ENCODE measurements around the gene LIN9.
A peak's percentile ranks its signal among the peaks of the same experiment; 100 is the strongest.
"Not testable (repeated sequence)": the region's sequence is repeated elsewhere in the genome, so short reads cannot be mapped to it uniquely, and the experiment has no call there.

Gene LIN9, protein sequence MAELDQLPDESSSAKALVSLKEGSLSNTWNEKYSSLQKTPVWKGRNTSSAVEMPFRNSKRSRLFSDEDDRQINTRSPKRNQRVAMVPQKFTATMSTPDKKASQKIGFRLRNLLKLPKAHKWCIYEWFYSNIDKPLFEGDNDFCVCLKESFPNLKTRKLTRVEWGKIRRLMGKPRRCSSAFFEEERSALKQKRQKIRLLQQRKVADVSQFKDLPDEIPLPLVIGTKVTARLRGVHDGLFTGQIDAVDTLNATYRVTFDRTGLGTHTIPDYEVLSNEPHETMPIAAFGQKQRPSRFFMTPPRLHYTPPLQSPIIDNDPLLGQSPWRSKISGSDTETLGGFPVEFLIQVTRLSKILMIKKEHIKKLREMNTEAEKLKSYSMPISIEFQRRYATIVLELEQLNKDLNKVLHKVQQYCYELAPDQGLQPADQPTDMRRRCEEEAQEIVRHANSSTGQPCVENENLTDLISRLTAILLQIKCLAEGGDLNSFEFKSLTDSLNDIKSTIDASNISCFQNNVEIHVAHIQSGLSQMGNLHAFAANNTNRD

DNA sequence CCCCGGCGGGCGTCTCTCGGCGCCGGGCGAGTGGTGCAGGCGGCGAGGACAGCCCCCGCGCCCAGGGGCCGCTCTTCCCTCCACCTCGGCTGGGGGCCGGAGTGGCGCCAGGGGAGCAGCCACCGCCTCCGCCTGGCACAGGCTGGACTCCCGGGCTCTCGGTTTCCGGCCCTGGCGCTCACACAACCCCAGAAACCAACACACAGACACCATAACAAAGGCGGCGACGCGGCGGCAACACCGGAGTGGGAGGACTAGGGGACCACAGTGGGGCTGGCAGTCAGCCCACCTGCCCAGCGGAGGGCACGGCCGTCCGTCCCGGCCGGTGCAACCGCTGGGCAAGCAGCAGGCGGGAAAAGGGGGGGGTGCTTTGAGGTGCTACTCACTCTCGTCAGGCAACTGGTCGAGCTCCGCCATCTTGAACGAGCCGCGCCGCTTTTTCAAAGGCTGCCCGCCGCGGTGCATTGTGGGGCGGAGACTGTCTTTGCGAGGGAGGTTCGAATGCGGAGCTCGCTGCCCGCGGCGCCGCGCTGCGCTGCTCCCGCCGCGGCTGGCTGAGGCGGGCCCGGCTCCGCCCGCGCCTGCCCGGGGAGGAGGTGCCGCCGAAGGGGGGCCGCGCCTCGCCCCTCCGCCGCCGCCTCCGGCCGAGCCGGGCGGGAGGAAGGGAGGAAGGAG, at the start of gene LIN9:
Gene LIN9, minus strand, starts transcription at position 442 of the 675 bp plus-strand sequence. Its CDS starts 25 bp downstream, at position 417.
- H3K4me3 ChIP-seq (ENCODE audit: low read depth, low read length), result peak within 1 kb of the TSS; percentile 82

DNA sequence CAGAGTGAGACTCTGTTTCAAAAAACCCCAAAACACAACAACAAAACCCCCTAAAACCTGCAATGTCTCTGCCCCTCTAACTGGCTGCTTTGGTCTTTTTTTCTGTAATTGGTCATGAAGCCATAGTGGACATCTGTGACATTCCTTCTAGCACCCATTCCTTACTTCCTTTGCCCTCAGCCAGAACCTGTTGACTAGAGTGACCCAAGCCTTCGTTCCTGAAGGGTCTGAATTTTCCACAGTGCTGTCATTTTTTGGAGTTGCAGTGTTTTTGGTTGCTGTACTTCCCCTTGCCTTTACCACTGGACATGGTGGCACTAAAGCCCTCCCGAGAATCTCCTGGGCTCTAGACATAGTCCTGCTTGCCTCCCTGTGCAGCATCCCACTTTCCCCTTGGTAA, 48.5 kb upstream of the LIN9 start:
- H3K4me3 ChIP-seq (ENCODE audit: low read depth, low read length), result no peak overlapping the region

DNA sequence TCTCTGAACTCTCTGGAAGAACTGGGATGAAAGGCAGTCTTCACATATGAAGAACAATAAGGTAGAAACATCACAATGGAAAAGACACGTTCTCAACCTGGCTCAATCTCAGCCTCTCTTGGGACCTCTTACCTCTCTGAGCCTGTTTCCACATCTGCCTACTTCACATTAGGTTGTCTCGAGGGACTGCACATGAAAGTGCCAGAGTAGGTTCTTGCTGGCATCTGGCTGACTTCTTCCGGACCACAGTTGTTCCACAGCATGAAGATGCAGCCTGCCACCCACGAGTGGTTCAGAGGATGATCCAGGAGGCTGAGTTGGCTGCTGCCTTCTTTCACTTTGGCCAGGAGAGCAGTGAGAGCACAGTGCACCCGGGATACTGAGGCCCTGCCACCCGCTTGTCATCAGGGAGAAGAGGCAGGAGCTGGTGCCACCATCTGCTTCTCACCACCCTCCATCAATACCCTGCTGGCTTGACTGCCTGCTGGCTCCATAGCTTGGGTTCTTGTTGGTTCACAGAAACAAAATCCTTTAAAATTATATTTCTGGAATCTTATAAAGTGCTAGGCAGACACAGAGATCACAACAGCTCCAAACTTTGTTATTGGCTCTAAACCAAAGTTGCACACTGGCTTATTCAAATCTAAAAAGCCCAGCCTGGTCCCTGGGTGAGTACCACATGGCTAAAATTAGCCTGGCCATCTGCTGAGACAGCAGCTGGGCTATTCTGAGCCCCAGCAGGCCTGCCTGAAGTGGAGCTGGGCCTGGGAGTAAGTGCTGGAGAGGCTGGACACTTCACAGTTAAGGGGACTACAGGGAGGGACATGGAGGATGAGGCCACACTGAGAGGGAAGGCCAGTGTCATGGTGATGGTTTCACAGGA, 46.9 kb upstream of the LIN9 start:
- H3K4me3 ChIP-seq (ENCODE audit: low read depth, low read length), result no peak overlapping the region

DNA sequence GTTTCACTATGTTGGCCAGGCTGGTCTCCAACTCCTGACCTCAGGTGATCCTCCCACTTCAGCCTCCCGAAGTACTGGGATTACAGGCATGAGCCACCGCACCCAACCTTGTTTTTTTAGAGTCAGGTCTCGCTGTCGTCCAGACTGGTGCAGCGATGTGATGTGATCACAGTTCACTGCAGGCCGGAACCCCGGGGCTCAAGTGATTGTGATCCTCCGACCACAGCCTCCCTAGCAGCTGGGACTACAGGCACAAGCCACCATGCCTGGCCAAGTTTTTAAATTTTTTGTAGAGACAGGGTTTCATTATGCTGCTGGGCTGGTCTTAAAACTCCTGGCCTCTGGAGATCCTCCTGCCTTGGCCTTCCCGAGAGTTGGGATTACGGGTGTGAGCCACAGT, 46.1 kb upstream of the LIN9 start:
- H3K4me3 ChIP-seq (ENCODE audit: low read depth, low read length), result no peak overlapping the region

DNA sequence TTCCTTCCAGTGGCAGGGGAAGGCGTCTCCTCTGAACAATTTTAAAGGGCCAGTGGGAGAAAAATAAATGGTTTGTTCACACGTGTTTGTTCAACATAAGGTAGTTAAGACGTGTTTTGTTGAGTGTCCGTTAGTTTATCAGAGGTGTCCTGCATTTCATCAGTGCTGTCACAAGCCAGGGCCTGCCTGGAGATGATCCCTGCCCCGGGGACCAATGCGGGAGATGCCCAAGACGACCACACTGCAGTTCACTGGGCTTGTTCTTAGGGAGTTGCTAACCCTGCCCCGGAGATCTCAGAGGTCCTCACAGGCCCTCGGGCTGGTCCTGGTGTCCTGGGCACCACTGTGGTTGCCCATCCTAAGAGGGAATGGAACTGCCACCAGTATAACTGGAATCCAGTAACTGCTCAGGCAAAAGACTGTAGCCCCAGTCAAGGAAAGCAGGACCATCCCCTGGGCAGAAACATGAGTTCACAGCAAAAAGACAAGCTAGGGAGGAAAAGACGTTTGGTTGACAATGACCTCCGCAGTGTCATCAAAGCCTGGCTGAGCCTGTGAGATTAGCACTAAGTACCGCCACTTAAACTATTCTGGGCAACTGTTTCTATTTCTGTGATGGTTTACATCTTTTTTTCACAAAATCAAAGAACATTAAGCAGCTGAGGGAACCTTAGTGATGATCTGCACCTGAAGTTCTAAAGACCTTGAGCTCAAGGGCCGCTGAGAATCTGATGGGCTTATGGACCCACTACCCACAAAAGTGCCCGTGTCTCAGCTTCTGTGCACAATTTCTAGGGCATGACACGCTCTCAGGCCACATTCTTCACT, 44.9 kb upstream of the LIN9 start:
- H3K4me3 ChIP-seq (ENCODE audit: low read depth, low read length), result no peak overlapping the region

DNA sequence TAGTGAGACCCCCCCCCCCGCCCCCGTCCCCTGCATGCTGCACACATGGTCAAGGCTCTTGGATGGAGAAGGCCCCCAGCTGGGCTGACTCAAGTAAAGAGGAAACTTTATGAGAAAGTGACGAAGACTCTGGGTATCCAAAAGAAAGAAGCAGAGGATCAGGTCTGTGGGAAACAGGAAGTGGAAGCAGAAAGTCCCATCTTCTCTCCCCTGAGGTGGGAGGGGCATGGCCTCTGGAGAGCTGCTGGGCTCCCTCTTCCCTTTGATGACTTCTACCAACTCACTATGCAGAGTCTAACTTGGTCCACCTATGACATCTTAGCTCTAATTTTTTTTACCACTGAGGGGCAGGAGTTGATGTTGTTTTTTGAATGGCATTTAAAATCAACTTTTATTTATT, 42.7 kb upstream of the LIN9 start:
- no peak overlapping the region for H3K4me3 ChIP-seq (ENCODE audit: low read depth, low read length)

DNA sequence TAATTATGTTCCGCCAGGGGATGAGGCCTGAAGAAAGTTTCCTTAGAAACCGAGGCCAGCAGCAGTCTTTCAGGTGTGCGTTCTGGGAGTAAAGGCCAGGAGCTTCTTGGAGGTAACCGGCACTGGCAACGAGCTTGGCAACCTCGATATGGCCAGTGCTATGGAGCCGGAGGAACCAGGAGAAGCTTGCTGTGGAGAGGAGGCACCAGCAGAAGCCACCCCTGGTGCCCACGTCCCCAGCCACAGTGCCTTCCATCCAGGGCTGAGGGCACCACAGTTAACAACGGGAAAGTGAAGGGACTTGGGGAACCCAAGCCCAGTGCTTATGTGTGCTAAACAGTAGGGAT, 41.5 kb upstream of the LIN9 start:
- H3K4me3 ChIP-seq (ENCODE audit: low read depth, low read length), result no peak overlapping the region

DNA sequence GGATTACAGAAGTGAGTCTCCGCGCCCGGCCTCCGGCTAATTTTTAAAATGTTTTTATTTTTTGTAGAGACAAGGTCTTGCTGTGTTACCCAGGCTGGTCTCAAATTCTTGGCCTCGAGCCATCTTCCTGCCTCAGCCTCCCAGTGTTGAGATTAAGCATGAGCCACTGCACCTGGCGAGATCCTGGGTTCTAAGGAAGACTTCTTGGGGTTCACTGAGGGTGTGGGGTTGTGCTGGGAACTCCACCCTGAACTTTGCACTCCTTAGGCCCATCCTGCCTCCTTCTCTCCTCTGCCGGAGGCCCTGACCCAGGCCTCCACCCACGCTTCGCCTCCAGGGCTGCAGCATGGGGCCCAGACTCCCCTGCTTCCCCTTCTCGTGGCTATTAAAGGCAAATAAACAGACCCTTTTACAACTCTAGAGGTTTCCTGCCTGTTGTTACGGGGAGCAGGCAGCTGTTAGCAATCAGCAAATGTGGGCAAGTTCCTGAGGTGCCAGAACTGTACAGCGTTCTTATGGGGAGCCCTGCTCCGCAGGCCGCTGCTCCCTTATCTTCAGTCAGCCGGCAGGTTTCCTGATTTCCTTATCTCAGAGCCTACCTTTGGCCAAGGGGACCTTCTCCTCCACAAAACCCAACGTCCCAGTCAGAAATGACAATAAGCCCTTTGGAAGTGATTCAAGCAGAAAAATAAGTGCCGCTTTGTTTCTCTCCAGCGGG, 41.0 kb upstream of the LIN9 start:
- no peak overlapping the region for H3K4me3 ChIP-seq (ENCODE audit: low read depth, low read length)

DNA sequence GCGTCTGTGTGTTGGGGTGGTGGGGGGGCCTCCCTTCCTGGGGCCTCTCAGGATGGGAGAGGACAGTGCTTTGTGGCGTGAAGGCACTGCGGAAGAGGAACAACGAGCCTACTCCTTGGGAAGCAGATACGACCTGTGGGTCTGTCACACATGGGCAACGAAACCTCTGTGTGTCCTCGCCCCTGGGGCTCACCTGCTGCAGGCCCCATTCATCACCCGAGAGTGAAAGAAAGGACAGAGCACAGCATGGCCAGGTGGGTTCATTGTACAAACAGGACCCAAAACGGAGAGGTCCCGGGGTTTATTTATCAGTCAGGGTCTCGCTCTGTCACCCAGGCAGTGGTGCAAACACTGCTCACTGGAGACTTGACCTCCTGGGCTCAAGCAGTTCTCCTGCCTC, 40.1 kb upstream of the LIN9 start:
- no peak overlapping the region for H3K4me3 ChIP-seq (ENCODE audit: low read depth, low read length)

DNA sequence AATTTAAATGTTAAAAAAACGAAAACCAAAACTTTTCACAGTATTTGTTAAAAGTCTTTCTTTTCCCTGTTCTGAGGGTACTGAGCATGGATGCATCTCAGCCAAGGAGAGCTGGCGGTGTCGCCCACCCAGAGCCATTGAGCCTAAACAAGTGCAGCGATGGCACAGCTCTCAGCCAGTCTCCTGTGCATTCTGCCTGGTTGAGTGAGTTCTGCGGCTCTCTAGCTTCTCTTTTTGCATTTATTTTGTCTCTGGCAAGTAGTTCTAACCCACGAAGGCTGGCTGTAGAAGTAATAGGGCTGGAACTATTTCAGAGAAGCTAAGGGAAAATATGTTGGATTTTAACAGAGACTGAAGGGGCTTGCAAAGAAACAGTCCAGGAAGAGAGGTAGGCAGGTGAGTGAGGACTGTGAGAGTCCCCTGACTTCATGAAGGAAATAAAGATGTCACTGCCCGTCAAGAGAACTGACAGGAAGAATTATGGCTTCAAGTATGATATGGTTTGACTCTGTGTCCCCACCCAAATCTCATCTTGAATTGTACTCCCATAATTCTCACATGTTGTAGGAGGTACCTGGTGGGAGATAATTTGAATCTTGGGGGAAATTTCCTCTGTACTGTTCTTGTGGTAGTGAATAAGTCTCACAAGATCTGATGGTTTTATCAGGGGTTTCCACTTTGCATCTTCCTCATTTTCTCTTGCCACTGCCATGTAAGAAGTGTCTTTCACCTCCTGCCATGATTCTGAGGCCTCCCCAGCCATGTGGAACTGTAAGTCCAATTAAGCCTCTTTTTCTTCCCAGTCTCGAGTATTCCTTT, 35.7 kb upstream of the LIN9 start:
- H3K4me3 ChIP-seq (ENCODE audit: low read depth, low read length), result no peak overlapping the region

DNA sequence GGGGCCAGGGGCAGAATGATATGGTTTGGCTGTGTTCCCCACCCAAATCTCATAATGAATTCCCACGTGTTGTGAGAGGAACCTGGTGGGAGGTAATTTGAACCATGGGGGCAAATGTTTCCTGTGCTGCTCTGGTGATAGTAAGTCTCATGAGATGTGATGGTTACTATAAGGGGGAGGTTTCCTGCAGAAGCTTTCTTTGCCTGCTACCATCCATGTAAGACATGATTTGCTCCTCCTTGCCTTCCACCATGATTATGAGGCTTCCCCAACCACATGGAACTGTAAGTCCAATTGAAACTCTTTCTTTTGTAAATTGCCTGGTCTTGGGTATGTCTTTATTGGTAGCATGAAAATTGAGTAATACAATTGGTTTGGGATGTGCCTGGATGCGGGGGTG, 33.7 kb upstream of the LIN9 start:
- H3K4me3 ChIP-seq (ENCODE audit: low read depth, low read length), result no peak overlapping the region

DNA sequence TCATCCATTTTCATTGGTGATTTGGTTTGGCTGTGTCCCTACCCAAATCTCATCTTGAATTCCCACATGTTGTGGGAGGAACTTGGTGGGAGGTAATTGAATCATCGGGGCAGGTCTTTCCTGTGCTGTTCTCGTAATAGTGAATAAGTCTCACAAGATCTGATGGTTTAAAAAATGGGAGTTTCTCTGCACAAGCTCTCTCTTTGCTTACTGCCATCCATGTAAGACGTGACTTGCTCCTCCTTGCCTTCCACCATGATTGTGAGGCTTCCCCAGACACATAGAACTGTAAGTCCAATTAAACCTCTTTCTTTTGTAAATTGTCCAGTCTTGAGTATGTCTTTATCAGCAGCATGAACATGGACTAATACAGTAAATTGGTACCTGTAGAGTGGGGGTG, 31.1 kb upstream of the LIN9 start:
- H3K4me3 ChIP-seq (ENCODE audit: low read depth, low read length), result not testable (repeated sequence)

DNA sequence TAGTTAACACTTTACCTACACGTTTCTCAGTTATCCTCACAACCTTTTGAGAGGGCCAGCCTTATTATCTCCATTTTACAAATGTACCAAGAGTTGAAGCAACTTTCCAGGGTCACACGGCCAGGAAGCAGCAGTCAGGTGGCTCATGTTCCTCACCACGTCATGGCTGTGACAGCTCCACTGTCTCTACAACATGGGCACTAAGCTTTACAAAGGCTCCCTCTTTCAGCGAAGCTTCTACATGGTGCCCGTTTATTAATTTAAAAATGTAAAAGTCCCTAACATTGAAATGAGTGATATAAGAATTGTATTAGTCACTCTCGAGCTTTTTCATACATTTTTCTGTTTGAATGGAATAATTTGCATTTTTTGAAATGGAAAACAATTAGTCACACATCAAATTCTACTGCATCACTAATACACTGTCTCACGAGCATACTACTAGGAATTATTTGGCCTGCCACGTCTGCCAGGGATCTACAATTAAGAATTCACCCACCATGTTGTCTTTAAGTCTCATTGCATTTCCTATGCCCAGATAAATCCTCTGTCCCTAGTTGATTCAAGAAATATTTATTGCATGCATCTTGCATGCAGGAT, 28.4 kb upstream of the LIN9 start:
- no peak overlapping the region for H3K4me3 ChIP-seq (ENCODE audit: low read depth, low read length)

DNA sequence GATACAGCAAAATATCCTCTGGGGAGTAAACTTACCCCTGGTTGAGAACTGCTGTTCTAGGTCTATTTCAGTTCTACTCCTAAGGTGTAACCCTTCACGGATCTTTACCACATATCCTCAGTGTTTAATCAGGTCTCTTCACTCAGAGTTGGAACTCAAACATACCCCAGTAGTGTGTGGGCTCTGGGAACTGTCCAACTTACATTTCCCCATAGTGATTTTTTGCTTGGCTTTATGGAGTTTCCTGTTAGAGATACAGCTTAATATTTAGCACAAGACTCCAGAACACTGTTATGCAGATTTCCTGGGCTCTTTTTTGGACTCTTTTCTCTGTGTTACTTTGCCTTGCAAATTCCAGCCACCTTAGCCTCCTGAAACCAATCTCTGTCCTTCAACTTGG, 26.7 kb upstream of the LIN9 start:
- no peak overlapping the region for H3K4me3 ChIP-seq (ENCODE audit: low read depth, low read length)

DNA sequence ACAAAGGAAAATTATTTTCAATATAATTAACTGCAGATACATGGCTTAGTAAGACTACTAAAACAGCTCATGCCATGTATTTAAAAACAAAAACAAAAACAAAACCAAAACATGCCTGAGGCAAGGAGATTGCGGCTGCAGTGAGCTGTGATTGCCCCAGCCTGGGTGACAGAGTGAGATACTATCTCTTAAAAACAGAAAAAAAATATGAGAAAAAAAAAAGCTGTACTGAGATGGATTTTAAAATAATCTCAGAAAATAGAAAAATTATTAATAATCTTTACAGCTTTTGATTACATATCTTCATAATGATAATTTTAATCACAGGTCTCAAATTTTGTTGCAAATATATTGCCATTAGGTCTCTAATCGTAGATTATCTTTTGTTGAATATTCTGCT, 24.0 kb upstream of the LIN9 start:
- no peak overlapping the region for H3K4me3 ChIP-seq (ENCODE audit: low read depth, low read length)

DNA sequence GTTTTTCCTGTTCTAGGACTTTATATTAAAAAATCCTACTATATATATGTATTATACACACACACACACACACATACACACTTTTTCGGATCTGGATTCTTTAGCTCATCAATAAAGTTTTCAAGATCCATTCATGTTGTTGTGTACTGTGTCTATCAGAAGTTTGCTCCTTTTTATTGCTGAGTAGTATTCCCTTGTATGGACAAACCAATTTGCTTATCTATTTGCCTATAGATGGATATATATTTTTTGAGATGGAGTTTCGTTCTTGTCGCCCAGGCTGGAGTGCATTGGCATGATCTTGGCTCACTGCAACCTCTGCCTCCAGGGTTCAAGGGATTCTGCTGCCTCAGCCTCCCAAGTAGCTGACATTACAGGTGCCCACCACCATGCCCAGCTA, 20.3 kb upstream of the LIN9 start:
- H3K4me3 ChIP-seq (ENCODE audit: low read depth, low read length), result no peak overlapping the region

DNA sequence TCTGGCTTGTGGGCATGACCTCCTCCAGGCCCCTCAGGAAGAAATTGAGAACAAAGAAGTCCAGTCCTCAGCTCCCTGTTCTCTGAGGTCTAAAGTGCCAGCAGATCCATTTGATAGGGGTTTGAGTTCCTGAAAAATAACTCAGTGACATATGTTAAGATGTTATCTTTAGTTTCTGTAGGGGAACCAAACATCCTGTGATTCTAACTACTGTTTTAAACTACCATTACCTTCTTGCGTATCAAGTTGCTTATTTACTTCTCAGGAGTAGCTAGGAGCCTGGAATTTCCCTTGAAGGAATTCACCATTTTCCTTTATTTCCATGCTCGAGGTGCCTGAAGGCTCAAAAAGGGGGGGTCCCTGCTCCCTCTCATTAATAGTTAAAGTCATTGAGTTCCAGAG, 18.8 kb upstream of the LIN9 start:
- no peak overlapping the region for H3K4me3 ChIP-seq (ENCODE audit: low read depth, low read length)

DNA sequence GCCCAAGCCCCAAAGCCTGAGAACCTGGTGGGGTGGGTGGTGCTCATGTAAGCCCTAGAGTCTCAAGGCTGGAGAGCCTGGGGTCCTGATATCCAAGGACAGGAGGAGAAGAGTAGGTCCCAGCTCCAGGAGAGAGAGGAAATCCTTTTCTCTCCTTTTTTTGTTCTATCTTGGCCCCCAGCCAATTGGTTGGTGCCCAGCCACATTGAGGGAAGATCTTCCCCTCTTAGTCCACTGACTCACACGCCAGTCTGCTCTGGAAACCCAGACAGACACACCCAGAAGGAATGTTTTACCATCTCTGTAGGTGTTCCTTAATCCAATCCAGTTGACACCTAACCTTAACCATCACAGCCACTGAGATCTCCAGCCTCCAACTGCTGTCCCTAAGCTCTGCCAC, 16.2 kb upstream of the LIN9 start:
- H3K4me3 ChIP-seq (ENCODE audit: low read depth, low read length), result no peak overlapping the region

DNA sequence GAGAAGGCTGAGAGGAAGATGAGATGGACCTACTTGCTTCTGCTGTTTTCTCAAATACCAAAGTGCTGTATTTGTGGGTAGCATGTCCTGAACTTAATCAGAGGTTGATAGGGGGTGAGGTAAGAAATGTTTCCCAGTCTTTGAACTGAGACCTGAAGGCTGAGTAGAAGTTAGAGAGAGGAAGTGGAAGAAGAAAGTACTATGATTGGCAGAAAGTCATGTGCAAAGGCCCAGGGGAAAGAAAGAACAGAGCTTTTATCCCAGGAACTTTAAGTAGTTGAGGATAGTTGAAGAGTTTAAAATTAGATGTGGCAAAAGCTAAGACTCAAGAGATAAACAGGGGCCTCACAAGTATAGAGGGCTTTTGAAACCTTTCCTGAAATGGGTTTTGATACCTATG, 15.5 kb upstream of the LIN9 start:
- H3K4me3 ChIP-seq (ENCODE audit: low read depth, low read length), result no peak overlapping the region
